T-cell (primary cell): Measurements from ENCODE around the gene SMOC1. TPM values are rescaled to one million over a fixed set of nuclear protein-coding genes. Genes with fewer than 3 reads are reported as not detected.

ENCODE experiments used
- ATAC-seq, 4 experiments: fragments of 200-7000 bp in 3 of 4; fragments of 150-1000 bp in 1 of 4; cut with Tn5 transposase; replicated peaks in 1 of 4; 1 replicate in 3 of 4; 2 replicates in 1 of 4; pipeline ENCODE4 v1.10.0; 2021; ENCODE audit warnings: moderate library complexity in 3 of 4, mild to moderate bottlenecking in 2 of 4, moderate number of reproducible peaks in 1 of 4
- CTCF ChIA-PET, 2 donors: fragments of 300-600 bp; sonication (Branson Sonifier 250); formaldehyde crosslinking; loops; one replicate each; lab custom pipeline; 2022; ENCODE audit warnings: antibody characterized with exemption in 2 of 2; lab: Charles Lee
- POLR2A ChIA-PET, 2 donors: fragments of 300-600 bp; sonication (Branson Sonifier 250); formaldehyde crosslinking; loops; one replicate each; lab custom pipeline; 2022; ENCODE audit warnings: antibody characterized with exemption in 2 of 2; lab: Charles Lee
- DNase-seq, 35 experiments: peaks; one replicate each; pipeline versions ENCODE4 v3.0.0 to v3.0.0-alpha.2; 2013 to 2023
- H3K27ac ChIP-seq: one replicate; pipeline ENCODE4 v1.5.1; 2013; ENCODE audit warnings: low read length
- H3K27me3 ChIP-seq, 2 experiments: replicated peaks in 1 of 2; 1 replicate in 1 of 2; 2 replicates in 1 of 2; pipeline versions ENCODE4 v1.6.1 to v1.7.0; 2013; ENCODE audit warnings: low read length in 1 of 2, mixed read lengths in 1 of 2; ENCODE audit not compliant: control insufficient read depth in 2 of 2, insufficient read depth in 2 of 2; ENCODE audit errors: extremely low read depth in 1 of 2
- H3K36me3 ChIP-seq, 2 donors: 1 replicate in 1 of 2; 2 replicates in 1 of 2; pipeline versions ENCODE4 v1.6.1 to v1.7.0; 2013; ENCODE audit warnings: low read length in 1 of 2; ENCODE audit not compliant: control insufficient read depth in 2 of 2, insufficient read depth in 1 of 2; ENCODE audit errors: extremely low read depth in 1 of 2
- H3K4me1 ChIP-seq, 2 experiments: 1 replicate in 1 of 2; 2 replicates in 1 of 2; pipeline versions ENCODE4 v1.6.1 to v1.7.0; 2013; ENCODE audit warnings: low read length in 2 of 2, mixed read lengths in 1 of 2; ENCODE audit not compliant: insufficient read depth in 2 of 2, control insufficient read depth in 1 of 2; ENCODE audit errors: extremely low read depth in 1 of 2
- H3K4me3 ChIP-seq, 2 donors: 1 replicate in 1 of 2; 2 replicates in 1 of 2; pipeline versions ENCODE4 v1.5.1 to v1.7.0; 2013; ENCODE audit warnings: mild to moderate bottlenecking in 2 of 2, low read length in 1 of 2, moderate library complexity in 1 of 2; ENCODE audit not compliant: control insufficient read depth in 1 of 2; ENCODE audit errors: extremely low read depth in 1 of 2
- H3K9me3 ChIP-seq: 2 replicates; pipeline ENCODE4 v1.7.0; 2013
- H3K27ac Mint-ChIP-seq, 2 donors: one replicate each; pipeline ENCODE4 v1.8.0; 2020 to 2021; ENCODE audit warnings: mild to moderate bottlenecking in 2 of 2, mixed read lengths in 2 of 2
- H3K27me3 Mint-ChIP-seq, 2 donors: one replicate each; pipeline ENCODE4 v1.8.0; 2021 to 2022; ENCODE audit warnings: mixed read lengths in 2 of 2
- H3K36me3 Mint-ChIP-seq: one replicate; pipeline ENCODE4 v1.8.0; 2021; ENCODE audit warnings: mixed read lengths
- H3K4me1 Mint-ChIP-seq, 3 donors: one replicate each; pipeline ENCODE4 v1.8.0; 2020 to 2022; ENCODE audit warnings: mixed read lengths in 3 of 3, mild to moderate bottlenecking in 1 of 3
- H3K4me3 Mint-ChIP-seq, 3 donors: one replicate each; pipeline ENCODE4 v1.8.0; 2020 to 2022; ENCODE audit warnings: mild to moderate bottlenecking in 3 of 3, mixed read lengths in 3 of 3, moderate library complexity in 3 of 3
- H3K9me3 Mint-ChIP-seq, 3 donors: one replicate each; pipeline ENCODE4 v1.8.0; 2020 to 2022; ENCODE audit warnings: mixed read lengths in 3 of 3
- WGBS: methylation state at CpG from one replicate; pipeline ENCODE4 v1.1.5; 2013; ENCODE audit warnings: missing lambda C conversion rate; ENCODE audit not compliant: insufficient coverage; 5-methylcytosine and 5-hydroxymethylcytosine counted together
- total RNA-seq, 35 experiments: library from RNA in 6 of 35; stranded (reverse) in 6 of 35; fragments of 120-200 nt in 1 of 35; gene quantifications; one replicate each; pipeline versions ENCODE4 v1.2.1 to v1.2.4 and lab custom pipeline; 2013 to 2026

SMOC1 gene
- total RNA-seq, 5 donors from 2014 or later (not counting 1 experiment from before 2014, with no cell fraction given): not detected

DNA sequence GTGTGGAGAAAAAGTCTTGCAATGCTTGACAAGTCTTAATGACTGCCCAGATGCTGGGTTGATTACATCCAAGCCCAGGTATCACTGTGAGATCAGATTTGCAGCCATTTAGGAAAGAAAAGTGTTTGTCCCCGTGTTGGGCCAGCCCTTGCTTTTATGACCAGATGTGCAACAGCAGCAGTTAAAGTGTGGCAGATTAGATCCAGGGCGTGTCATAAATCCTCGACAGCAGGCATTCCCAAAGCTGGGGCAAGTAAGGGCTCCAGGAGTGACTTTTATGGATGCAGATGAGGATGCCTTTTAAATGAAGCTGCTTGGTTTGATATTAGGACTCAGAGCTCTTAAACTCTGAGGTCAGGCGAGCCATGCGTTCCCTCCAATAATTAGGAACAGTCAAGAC lies 1.7 kb downstream of the SMOC1 start:
- Histone ChIP-seq H3K4me1 (no peaks in the 10 kb centered on the region), H3K27me3 (peaks cover 11 to 45% of the 10 kb centered on the region in 2 experiments), H3K27ac (no peak overlapping the region), H3K36me3 (no peaks in the 10 kb centered on the region), H3K9me3 (no peaks in the 10 kb centered on the region), H3K4me3 (no peak overlapping the region)
- H3K36me3 Mint-ChIP-seq: no peaks in the 10 kb centered on the region
- H3K27me3 Mint-ChIP-seq: peaks cover 51 to 58% of the 10 kb centered on the region in 2 donors
- H3K9me3 Mint-ChIP-seq: no peaks in the 10 kb centered on the region
- H3K4me3 Mint-ChIP-seq: no peak overlapping the region
- WGBS: 56% methylated on average over 5 of the region's 5 CpGs
- POLR2A ChIA-PET: no interaction called here
- H3K4me1 Mint-ChIP-seq: peaks cover 0 to 3% (median 2%) of the 10 kb centered on the region in 3 donors
- DNase-seq (no peak), ATAC-seq (no peak)
- CTCF ChIA-PET: no interaction called here
- H3K27ac Mint-ChIP-seq: no peak overlapping the region

DNA sequence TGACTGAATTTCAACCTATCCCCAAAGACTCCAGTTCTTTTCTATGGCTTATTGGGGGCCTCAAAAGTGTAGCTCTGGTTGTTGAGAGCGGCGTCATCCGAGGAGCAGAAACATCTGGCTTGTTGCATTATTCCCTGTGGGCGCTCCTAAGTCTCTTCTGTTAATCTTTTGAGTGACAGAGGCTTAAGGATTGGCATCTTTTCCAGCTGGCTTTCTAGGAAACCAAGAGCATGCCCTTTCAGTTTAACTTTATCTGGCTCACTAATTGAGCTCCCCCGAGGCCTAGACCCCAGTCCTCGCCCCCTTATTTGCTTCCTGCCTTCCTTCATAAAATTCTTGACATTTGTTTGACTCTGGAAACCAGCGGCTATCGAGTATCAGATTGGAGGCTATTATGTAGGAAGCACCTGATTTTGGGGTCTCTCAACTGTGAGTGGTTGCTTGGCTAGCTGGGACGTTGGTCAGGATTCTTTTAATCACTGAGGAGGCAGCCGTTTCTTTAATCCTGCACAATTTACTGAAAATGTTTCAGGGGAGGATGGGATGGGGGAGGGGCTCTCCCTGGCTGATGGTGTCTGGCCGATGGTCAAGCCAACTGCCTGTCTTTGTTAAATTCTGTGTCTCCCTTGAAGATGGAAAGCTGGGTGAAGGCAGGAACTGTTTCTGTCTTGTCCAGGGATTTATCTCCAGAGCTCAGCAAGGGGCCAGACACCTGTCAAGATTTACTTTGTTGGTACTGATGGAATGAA lies 3.1 kb downstream of the SMOC1 start:
- no peaks in the 10 kb centered on the region for H3K36me3 Mint-ChIP-seq
- H3K27ac Mint-ChIP-seq: no peak overlapping the region
- H3K9me3 Mint-ChIP-seq: no peaks in the 10 kb centered on the region
- DNase-seq (no peak), ATAC-seq (no peak)
- no peak overlapping the region for H3K4me3 Mint-ChIP-seq
- H3K36me3 ChIP-seq: no peaks in the 10 kb centered on the region
- H3K4me3 ChIP-seq: no peak overlapping the region
- H3K4me1 Mint-ChIP-seq: peaks cover 0 to 3% (median 2%) of the 10 kb centered on the region in 3 donors
- H3K4me1 ChIP-seq: no peaks in the 10 kb centered on the region
- peaks cover 56 to 62% of the 10 kb centered on the region in 2 donors for H3K27me3 Mint-ChIP-seq
- 64% methylated on average over 6 of the region's 11 CpGs for whole genome bisulfite sequencing
- H3K9me3 ChIP-seq: no peaks in the 10 kb centered on the region
- no peak overlapping the region for H3K27ac ChIP-seq
- ChIA-PET POLR2A (no interaction called here), CTCF (no interaction called here)
- peaks cover 11 to 38% of the 10 kb centered on the region in 2 experiments for H3K27me3 ChIP-seq

DNA sequence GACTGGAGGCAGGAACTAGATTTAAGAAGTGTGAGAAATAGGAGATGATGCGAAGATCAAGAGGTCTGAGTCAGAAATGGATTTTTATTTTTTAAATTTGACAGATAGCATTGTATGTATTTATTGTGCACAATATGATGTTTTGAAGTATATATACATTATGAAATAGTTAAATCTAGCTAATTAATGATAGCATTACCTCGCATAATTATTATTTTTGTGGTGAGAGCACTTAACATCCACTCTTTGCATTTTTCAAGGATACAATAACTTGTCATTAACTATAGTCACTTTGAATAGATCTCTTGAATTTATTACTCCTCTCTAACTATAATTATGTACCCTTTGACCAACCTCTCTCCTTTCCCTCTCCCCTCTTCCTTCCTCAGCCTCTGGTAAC lies 3.7 kb downstream of the SMOC1 start:
- CTCF ChIA-PET: no interaction called here
- Histone ChIP-seq H3K27me3 (peaks cover 7 to 40% of the 10 kb centered on the region in 2 experiments), H3K9me3 (no peaks in the 10 kb centered on the region), H3K4me1 (no peaks in the 10 kb centered on the region), H3K36me3 (no peaks in the 10 kb centered on the region), H3K27ac (no peak overlapping the region), H3K4me3 (no peak overlapping the region)
- Mint-ChIP-seq H3K27me3 (peaks cover 52 to 57% of the 10 kb centered on the region in 2 donors), H3K27ac (no peak overlapping the region), H3K4me1 (peaks cover 0 to 3% (median 2%) of the 10 kb centered on the region in 3 donors), H3K36me3 (no peaks in the 10 kb centered on the region), H3K4me3 (no peak overlapping the region), H3K9me3 (no peaks in the 10 kb centered on the region)
- no peak for DNase-seq
- no peak for ATAC-seq
- POLR2A ChIA-PET: no interaction called here
- WGBS: no CpG with 5 or more reads among the region's 2 CpGs

DNA sequence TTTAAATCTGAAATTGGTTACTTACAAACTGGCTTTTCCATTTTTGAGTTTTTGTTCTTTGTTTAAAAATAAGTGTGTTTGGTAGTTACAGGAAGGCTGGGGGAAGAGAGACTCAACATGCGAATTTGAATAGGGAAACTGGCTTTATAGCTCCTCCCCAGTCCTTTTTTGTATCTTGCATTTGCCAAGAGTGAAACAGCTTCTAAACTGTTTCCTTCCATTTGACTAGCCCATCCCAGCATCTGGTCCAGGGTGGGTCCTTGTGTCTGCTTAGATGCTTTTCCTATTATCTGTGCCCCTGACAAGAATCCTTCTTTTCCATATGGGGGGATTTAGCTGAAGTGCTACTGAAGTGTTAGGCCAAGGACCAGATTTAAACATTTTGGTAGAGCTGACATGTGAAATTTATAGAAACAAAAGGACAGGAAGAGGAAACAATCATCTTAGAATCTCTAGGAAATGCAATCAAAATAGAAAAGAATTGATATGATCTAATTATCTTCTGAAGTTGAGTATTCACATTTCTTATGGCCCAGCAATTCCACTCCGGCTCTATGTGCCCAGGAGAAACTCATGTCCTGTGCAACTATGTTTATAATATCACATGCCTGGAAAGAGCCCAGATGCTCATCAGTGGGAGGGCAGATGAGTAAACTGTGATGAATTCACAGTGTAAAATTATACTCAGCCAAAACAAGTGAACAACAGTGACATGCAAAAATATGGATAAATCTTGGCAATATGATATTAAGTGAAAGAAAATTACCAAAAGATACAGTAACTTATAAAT lies 7.4 kb downstream of the SMOC1 start:
- Histone ChIP-seq H3K9me3 (no peaks in the 10 kb centered on the region), H3K4me3 (no peak overlapping the region), H3K27me3 (peaks cover 0 to 18% of the 10 kb centered on the region in 2 experiments), H3K27ac (no peak overlapping the region), H3K36me3 (no peaks in the 10 kb centered on the region), H3K4me1 (no peaks in the 10 kb centered on the region)
- Mint-ChIP-seq H3K36me3 (no peaks in the 10 kb centered on the region), H3K9me3 (no peaks in the 10 kb centered on the region), H3K27me3 (peaks cover 41% of the 10 kb centered on the region in 2 donors), H3K4me3 (no peak overlapping the region), H3K4me1 (no peaks in the 10 kb centered on the region), H3K27ac (no peak overlapping the region)
- ATAC-seq (no peak), DNase-seq (no peak)
- no CpG with 5 or more reads among the region's 2 CpGs for WGBS
- ChIA-PET POLR2A (no interaction called here), CTCF (no interaction called here)

DNA sequence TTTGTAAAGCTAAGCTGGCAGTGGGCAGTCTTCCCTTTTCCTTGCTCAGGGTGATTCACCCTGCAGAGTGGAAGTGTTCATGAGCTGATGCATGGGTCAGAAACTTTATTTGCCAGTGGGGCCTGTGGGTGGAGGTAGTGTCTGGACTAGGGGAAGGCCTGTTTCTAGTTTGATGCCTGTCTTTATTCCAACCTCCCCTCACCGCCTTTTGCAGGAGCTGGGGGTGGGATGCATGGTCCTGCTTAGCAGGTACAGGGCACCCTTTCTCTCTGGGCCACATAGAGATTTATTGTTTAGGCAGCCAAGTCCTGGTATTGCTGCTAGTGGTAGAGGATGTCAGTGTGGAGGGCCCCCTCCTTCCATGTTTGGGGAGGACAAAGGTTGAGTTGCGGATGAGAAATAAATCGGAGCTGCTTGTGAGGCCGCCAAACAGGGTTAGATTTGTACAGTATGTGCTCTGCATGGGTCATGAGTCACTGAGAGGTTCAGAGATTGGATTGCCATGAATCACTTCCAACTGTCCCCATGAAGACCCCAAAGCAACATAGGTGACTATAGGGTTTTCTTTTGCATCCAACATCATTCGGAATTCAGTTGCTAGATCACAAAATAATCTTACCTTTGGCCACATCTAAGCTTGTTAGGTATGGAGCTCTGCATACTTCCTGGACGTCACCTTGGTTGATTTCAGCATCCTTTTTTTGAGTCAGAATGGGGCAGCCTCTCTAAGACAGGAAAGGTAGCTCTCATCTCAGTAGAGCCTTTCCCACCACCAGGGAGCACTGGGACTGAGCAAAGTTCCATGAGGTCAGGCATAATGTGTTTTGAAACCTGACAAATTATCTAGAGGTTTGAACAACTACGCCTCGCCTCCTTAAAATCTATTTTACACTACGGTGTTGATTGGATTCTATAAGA lies 8.8 kb downstream of the SMOC1 start:
- Mint-ChIP-seq H3K27ac (no peak overlapping the region), H3K4me1 (no peaks in the 10 kb centered on the region), H3K27me3 (peaks cover 33 to 39% of the 10 kb centered on the region in 2 donors), H3K4me3 (no peak overlapping the region), H3K36me3 (no peaks in the 10 kb centered on the region), H3K9me3 (no peaks in the 10 kb centered on the region)
- CTCF ChIA-PET: no interaction called here
- no peak overlapping the region for H3K4me3 ChIP-seq
- no peaks in the 10 kb centered on the region for H3K4me1 ChIP-seq
- 43% methylated on average over 1 of the region's 9 CpGs for WGBS
- DNase-seq (no peak), ATAC-seq (no peak)
- H3K27me3 ChIP-seq: peaks cover 0 to 11% of the 10 kb centered on the region in 2 experiments
- H3K9me3 ChIP-seq: no peaks in the 10 kb centered on the region
- H3K36me3 ChIP-seq: no peaks in the 10 kb centered on the region
- POLR2A ChIA-PET: no interaction called here
- no peak overlapping the region for H3K27ac ChIP-seq

DNA sequence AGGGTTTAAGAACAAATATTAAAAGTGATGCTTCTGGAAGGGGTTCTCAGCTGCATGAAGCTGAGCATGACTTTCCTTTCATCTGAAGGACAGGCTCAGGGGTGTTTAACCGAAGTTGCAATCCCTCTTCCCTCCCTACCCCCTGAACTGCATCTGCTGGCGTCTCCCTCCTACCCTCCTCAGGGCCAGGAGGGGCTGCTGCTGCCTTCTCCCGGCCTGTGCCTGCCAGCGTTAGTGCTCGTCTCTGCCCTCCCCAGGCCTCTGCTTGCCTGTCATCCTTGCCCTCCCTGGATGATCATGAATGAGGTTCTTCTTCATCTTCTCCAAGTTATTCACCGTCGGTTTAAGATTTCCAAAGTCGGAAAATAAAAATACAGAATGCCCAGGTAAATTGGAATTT lies 12.2 kb downstream of the SMOC1 start:
- CTCF ChIA-PET: no interaction called here
- Histone ChIP-seq H3K36me3 (no peaks in the 10 kb centered on the region), H3K27ac (no peak overlapping the region), H3K9me3 (no peaks in the 10 kb centered on the region), H3K27me3 (peaks cover 2 to 9% of the 10 kb centered on the region in 2 experiments), H3K4me1 (no peaks in the 10 kb centered on the region), H3K4me3 (no peak overlapping the region)
- Mint-ChIP-seq H3K27me3 (peaks cover 42 to 45% of the 10 kb centered on the region in 2 donors), H3K27ac (no peak overlapping the region), H3K4me3 (no peak overlapping the region), H3K9me3 (peaks cover 0 to 5% (median 0%) of the 10 kb centered on the region in 3 donors), H3K4me1 (no peaks in the 10 kb centered on the region), H3K36me3 (no peaks in the 10 kb centered on the region)
- POLR2A ChIA-PET: no interaction called here
- WGBS: 76% methylated on average over 5 of the region's 8 CpGs
- no peak for ATAC-seq
- no peak for DNase-seq
